Tibial artery (tissue), 4 donors: ENCODE measurements around the gene MORN3.
"Not testable (repeated sequence)": the region's sequence is repeated elsewhere in the genome, so short reads cannot be mapped to it uniquely, and the experiment has no call there.

Experiments used
- DNase-seq, 2 donors: peaks; one replicate each; pipeline ENCODE4 v3.0.0-alpha.2; 2019
- H3K27ac ChIP-seq, 2 donors: fragments of 200-600 bp; sonication (generic) in 1 of 2; 1 replicate in 1 of 2; 2 replicates in 1 of 2; pipeline ENCODE4 v1.5.1; 2018 to 2019; ENCODE audit warnings: mild to moderate bottlenecking in 1 of 2
- H3K27me3 ChIP-seq, 2 donors: fragments of 200-600 bp; sonication (generic) in 1 of 2; one replicate each; pipeline versions ENCODE4 v1.5.1 to v1.6.0; 2016 to 2019
- H3K36me3 ChIP-seq, 3 donors: fragments of 200-600 bp; sonication (generic) in 2 of 3; one replicate each; pipeline ENCODE4 v1.5.1; 2016 to 2019; ENCODE audit warnings: mild to moderate bottlenecking in 2 of 3
- H3K4me1 ChIP-seq, 4 donors: fragments of 200-600 bp; sonication (generic) in 2 of 4; 1 replicate in 3 of 4; 2 replicates in 1 of 4; pipeline ENCODE4 v1.5.1; 2016 to 2019
- H3K4me3 ChIP-seq, 2 donors: fragments of 200-600 bp; sonication (generic) in 1 of 2; 1 replicate in 1 of 2; 2 replicates in 1 of 2; pipeline ENCODE4 v1.5.1; 2018 to 2019; ENCODE audit warnings: mild to moderate bottlenecking in 2 of 2
- H3K9me3 ChIP-seq, 3 donors: fragments of 200-600 bp; sonication (generic) in 1 of 3; one replicate each; pipeline ENCODE4 v1.5.1; 2016 to 2019
- CTCF ChIP-seq, 2 experiments: fragments of 200-600 bp in 1 of 2; fragments of 450-650 bp in 1 of 2; IDR thresholded peaks; one replicate each; pipeline ENCODE4 v1.5.1; 2017 to 2019; ENCODE audit warnings: antibody characterized with exemption in 2 of 2, mild to moderate bottlenecking in 1 of 2, moderate library complexity in 1 of 2
- intact Hi-C: fragments of 100-400 bp; cut with DNase I; formaldehyde crosslinking; loops from one replicate; pipeline ENCODE4 v1.15.0; 2023; ENCODE audit warnings: low total_unique reads

MORN3 gene

GRCh38 chr12:121713257-121713777, 43.9 kb upstream of the MORN3 start:
- Histone ChIP-seq H3K36me3 (no peaks in the 10 kb centered on the region), H3K4me3 (peak overlapping the region; percentile 69 to 98), H3K27ac (peak overlapping the region; percentile 57 to 76), H3K9me3 (no peaks in the 10 kb centered on the region), H3K27me3 (no peaks in the 10 kb centered on the region), H3K4me1 (peaks cover 0 to 19% (median 16%) of the 10 kb centered on the region in 4 donors)
- peak in 1 of 2 donors; percentile 69 for DNase-seq
- TF ChIP-seq CTCF (IDR thresholded peaks at IDR 0.05), result no peak
- intact Hi-C loops, result loop anchor here (5.0 kb wide), 1 partner anchor 39 kb away; no protein-coding TSS in a partner anchor

- H3K36me3 ChIP-seq, result no peaks in the 10 kb centered on the region
- TF ChIP-seq CTCF (IDR thresholded peaks at IDR 0.05), result peak in 1 of 2 experiments; percentile 7
- peak; percentile 67 to 93 for DNase-seq
- peak within 1 kb of the TSS; percentile 76 for H3K27ac ChIP-seq
- H3K4me3 ChIP-seq, result peak within 1 kb of the TSS; percentile 69 to 98
- H3K9me3 ChIP-seq, result no peaks in the 10 kb centered on the region
- intact Hi-C loops, result loop anchor here (5.0 kb wide), 1 partner anchor 40 kb away; no protein-coding TSS in a partner anchor
- H3K4me1 ChIP-seq, result peaks cover 0 to 19% (median 16%) of the 10 kb centered on the region in 4 donors
- H3K27me3 ChIP-seq, result no peaks in the 10 kb centered on the region
These were observed 43.2 kb upstream of the MORN3 start, which contains the start of gene TMEM120B for GRCh38 chr12:121712461-121713256. Gene TMEM120B (plus strand): TSS chr12:121712752. CDS start chr12:121712896, 144 bp downstream.

DNA sequence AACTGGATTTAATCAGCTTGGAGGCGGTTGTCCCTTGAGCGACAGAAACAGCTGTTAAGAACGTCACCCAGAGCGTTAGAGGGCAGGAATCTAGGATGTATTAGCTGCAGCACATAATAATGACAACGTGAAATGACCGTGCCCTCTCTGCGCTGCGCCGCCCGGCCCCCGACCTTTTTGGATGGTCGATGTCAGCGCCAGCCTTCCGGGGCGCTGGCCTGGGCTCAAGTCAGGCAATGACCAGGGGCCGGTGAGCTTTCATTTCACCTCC, 42.7 kb upstream of the MORN3 start:
- DNase-seq, result peak in 1 of 2 donors; percentile 69
- Histone ChIP-seq H3K4me1 (peaks cover 0 to 19% (median 16%) of the 10 kb centered on the region in 4 donors), H3K36me3 (no peaks in the 10 kb centered on the region), H3K27ac (peak overlapping the region; percentile 76), H3K4me3 (peak overlapping the region; percentile 69 to 98), H3K27me3 (no peaks in the 10 kb centered on the region), H3K9me3 (no peaks in the 10 kb centered on the region)
- intact Hi-C loops, result loop anchor here (5.0 kb wide), 1 partner anchor 40 kb away; no protein-coding TSS in a partner anchor
- no peak for TF ChIP-seq CTCF (IDR thresholded peaks at IDR 0.05)

- Histone ChIP-seq H3K4me3 (peak overlapping the region; percentile 69 to 98), H3K9me3 (no peaks in the 10 kb centered on the region), H3K27me3 (no peaks in the 10 kb centered on the region), H3K4me1 (peaks cover 0 to 19% (median 16%) of the 10 kb centered on the region in 4 donors), H3K27ac (peak overlapping the region; percentile 76), H3K36me3 (no peaks in the 10 kb centered on the region)
- no peak for DNase-seq
- TF ChIP-seq CTCF (IDR thresholded peaks at IDR 0.05), result no peak
- intact Hi-C loops, result loop anchor here (5.0 kb wide), 1 partner anchor 41 kb away; no protein-coding TSS in a partner anchor
These were observed 42.1 kb upstream of the MORN3 start for GRCh38 chr12:121711361-121712189.

- intact Hi-C loops, result no loop called here
- no peaks in the 10 kb centered on the region for H3K27me3 ChIP-seq
These were observed 40.1 kb upstream of the MORN3 start for GRCh38 chr12:121709478-121709961.

DNA sequence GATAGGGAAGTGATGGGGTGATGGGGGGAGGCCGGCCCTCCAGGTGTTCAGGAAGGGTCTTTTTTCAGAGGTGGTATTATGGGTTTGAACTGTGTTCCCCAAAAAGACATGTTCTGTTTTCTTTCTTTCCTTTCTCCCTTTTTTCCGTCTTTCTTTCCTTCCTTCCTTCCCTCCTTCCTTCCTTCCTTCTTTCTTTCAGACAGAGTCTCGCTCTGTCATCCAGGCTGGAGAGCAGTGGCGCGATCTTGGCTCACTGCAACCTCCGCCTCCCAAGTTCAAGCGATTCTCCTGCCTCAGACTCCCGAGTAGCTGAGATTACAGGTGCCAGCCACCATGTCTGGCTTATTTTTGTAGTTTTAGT, 39.6 kb upstream of the MORN3 start:
- H3K36me3 ChIP-seq, H3K9me3 ChIP-seq, H3K4me3 ChIP-seq, DNase-seq, H3K27ac ChIP-seq, H3K27me3 ChIP-seq, intact Hi-C loops: not testable (repeated sequence)
- peaks cover 0 to 19% (median 16%) of the 10 kb centered on the region in 4 donors for H3K4me1 ChIP-seq

More at GRCh38 chr12:121709478-121709961, 40.1 kb upstream of the MORN3 start:
- no peak for TF ChIP-seq CTCF (IDR thresholded peaks at IDR 0.05)
- Histone ChIP-seq H3K36me3 (no peaks in the 10 kb centered on the region), H3K9me3 (no peaks in the 10 kb centered on the region), H3K27ac (no peak overlapping the region), H3K4me1 (peaks cover 0 to 19% (median 16%) of the 10 kb centered on the region in 4 donors), H3K4me3 (no peak overlapping the region)
- DNase-seq, result no peak
